ENCODE results near the gene TCP11. TPM values are rescaled to one million over a fixed set of nuclear protein-coding genes. Genes with fewer than 3 reads are reported as not detected.
"Not testable (repeated sequence)": the region's sequence is repeated elsewhere in the genome, so short reads cannot be mapped to it uniquely, and the experiment has no call there.

TCP11 gene
- total and polyA plus RNA-seq, 4 experiments from 2014 or later: not detected

DNA sequence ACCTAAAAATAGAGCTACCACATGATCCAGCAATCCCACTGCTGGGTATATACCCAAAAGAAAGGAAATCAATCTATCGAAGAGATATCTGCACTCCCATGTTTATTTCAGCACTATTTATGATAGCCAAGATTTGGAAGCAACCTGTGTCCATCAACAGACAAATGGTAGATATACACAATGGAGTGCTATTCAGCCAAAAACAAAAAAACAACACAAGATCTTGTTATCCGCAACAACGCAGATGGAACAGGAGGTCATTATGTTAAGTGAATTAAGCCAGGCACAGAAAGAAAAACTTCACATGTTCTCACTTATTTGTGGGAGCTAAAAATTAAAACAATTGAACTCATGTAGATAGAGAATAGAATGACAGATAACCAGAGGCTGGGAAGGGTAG lies 2.9 kb downstream of the TCP11 start:
- peaks cover 15% of the 10 kb centered on the region for H3K4me1 ChIP-seq (ENCODE audit: insufficient read depth, low read length)
- POLR2A ChIA-PET (ENCODE audit: partially characterized antibody): interaction anchor here (0.6 kb wide), 1 partner anchor 30 kb away, joined by 4 read pairs; no protein-coding TSS in a partner anchor
- peaks cover 8 to 14% (median 10%) of the 10 kb centered on the region in 4 donors for H3K4me1 Mint-ChIP-seq
- H3K36me3 ChIP-seq (ENCODE audit: insufficient read depth, low read length); H3K27me3 ChIP-seq (ENCODE audit: insufficient read depth, low read length); H3K9me3 Mint-ChIP-seq; H3K4me3 ChIP-seq (ENCODE audit: low read length in 2 of 2); H3K4me3 Mint-ChIP-seq; H3K27ac Mint-ChIP-seq; intact Hi-C loops (cut with micrococcal nuclease); H3K36me3 Mint-ChIP-seq; H3K27ac ChIP-seq (ENCODE audit: low read depth, low read length); H3K9me3 ChIP-seq (ENCODE audit: control insufficient read depth in 1 of 2, low read length in 2 of 2); DNase-seq: not testable (repeated sequence)
- CTCF ChIA-PET (ENCODE audit: partially characterized antibody): interaction anchor here (2.3 to 2.9 kb wide), 3 partner anchors 10 to 102 kb away, joined by 7 to 26 read pairs (median 17); no protein-coding TSS in a partner anchor
- peaks cover 9 to 14% of the 10 kb centered on the region in 2 donors for H3K27me3 Mint-ChIP-seq

DNA sequence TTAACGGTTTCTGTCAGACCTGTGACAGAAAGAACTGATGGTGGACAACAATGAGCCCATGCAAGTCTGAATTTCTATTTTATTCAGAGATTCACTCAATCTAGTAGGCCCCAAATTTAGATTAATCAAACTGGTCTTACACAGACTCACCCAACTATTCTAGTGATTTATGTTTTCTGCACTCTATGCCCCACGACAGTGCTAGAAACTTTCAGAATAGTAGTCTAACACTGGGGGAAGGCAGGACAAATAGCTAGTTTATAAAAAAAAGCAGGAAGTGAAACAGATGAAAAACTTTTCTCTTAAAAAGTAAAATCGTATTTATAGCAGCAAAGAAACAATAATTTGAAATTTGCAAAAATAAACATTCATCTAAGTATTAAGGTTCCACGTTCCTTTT lies 5.0 kb downstream of the TCP11 start:
- Histone ChIP-seq H3K36me3 (ENCODE audit: insufficient read depth, low read length) (no peaks in the 10 kb centered on the region), H3K27me3 (ENCODE audit: insufficient read depth, low read length) (peaks cover 7% of the 10 kb centered on the region)
- CTCF ChIA-PET (ENCODE audit: partially characterized antibody): no interaction called here

DNA sequence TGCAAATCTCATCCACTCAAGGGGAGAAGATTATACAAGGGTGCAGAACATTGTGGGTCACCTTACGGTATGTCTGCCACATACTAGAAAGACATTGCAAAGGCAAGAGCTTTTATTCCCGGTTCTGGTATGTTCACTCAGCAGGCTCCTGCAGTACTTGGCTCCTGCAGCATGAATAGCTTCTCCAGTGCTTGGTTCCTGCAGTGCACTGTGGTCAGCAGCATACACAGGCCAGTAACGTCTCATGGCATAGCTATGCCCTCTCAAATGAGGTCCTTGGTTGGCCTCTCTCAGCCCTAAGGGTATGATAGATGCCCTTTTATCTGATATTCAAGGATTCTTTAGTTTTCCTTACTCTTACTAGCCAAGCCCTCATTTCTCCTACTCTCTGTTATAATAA lies 12.6 kb downstream of the TCP11 start:
- Histone ChIP-seq H3K4me1 (ENCODE audit: insufficient read depth, low read length) (no peaks in the 10 kb centered on the region), H3K9me3 (ENCODE audit: control insufficient read depth in 1 of 2, low read length in 2 of 2) (no peaks in the 10 kb centered on the region), H3K27me3 (ENCODE audit: insufficient read depth, low read length) (no peaks in the 10 kb centered on the region), H3K4me3 (ENCODE audit: low read length in 2 of 2) (no peak overlapping the region), H3K27ac (ENCODE audit: low read depth, low read length) (no peak overlapping the region), H3K36me3 (ENCODE audit: insufficient read depth, low read length) (no peaks in the 10 kb centered on the region)
- Mint-ChIP-seq H3K4me1 (no peaks in the 10 kb centered on the region), H3K27me3 (peaks cover 5 to 9% of the 10 kb centered on the region in 2 donors), H3K27ac (no peak overlapping the region), H3K36me3 (no peaks in the 10 kb centered on the region), H3K9me3 (peaks cover 0 to 5% (median 0%) of the 10 kb centered on the region in 8 donors), H3K4me3 (no peak overlapping the region)
- no peak for DNase-seq
- ChIA-PET POLR2A (ENCODE audit: partially characterized antibody) (no interaction called here), CTCF (ENCODE audit: partially characterized antibody) (interaction anchor here (2.6 kb wide), 1 partner anchor 11 kb away, joined by 17 read pairs; no protein-coding TSS in a partner anchor)
- intact Hi-C loops (cut with micrococcal nuclease): no loop called here

More for the DNA sequence above, 5.0 kb downstream of the TCP11 start:
- Histone ChIP-seq H3K9me3 (ENCODE audit: control insufficient read depth in 1 of 2, low read length in 2 of 2) (no peaks in the 10 kb centered on the region), H3K4me3 (ENCODE audit: low read length in 2 of 2) (no peak overlapping the region), H3K4me1 (ENCODE audit: insufficient read depth, low read length) (peaks cover 13% of the 10 kb centered on the region), H3K27ac (ENCODE audit: low read depth, low read length) (no peak overlapping the region)
- DNase-seq: no peak
- Mint-ChIP-seq H3K9me3 (peaks cover 0 to 2% (median 0%) of the 10 kb centered on the region in 8 donors), H3K36me3 (no peaks in the 10 kb centered on the region), H3K27me3 (peaks cover 9 to 17% of the 10 kb centered on the region in 2 donors), H3K4me3 (no peak overlapping the region), H3K27ac (no peak overlapping the region), H3K4me1 (peaks cover 7 to 11% (median 9%) of the 10 kb centered on the region in 4 donors)
- intact Hi-C loops (cut with micrococcal nuclease): no loop called here
- POLR2A ChIA-PET (ENCODE audit: partially characterized antibody): no interaction called here

DNA sequence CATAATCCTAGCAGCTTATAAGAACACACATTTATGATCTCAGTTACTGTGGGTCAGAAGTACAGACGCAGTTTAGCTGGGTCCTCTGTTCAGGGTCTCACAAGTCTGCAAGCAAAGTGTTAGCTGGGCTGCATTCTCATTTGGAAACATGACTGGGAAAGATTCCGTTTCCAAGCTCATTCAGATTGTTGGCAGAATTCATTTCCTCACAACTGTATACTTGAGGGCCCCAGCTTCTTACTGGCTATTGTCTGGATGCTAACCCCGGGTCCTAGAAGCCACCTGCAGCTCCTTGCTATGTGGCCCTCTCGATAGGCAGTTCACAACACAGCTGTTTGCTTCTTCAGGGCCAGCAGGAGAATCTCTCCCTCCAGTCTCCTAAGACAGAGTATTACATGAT lies 13.1 kb downstream of the TCP11 start:
- Mint-ChIP-seq H3K27ac (no peak overlapping the region), H3K4me1 (no peaks in the 10 kb centered on the region), H3K4me3 (no peak overlapping the region), H3K9me3 (peaks cover 0 to 5% (median under 1%) of the 10 kb centered on the region in 8 donors), H3K36me3 (no peaks in the 10 kb centered on the region), H3K27me3 (peaks cover 5 to 9% of the 10 kb centered on the region in 2 donors)
- Histone ChIP-seq H3K36me3 (ENCODE audit: insufficient read depth, low read length) (no peaks in the 10 kb centered on the region), H3K4me1 (ENCODE audit: insufficient read depth, low read length) (no peaks in the 10 kb centered on the region), H3K27ac (ENCODE audit: low read depth, low read length) (no peak overlapping the region), H3K9me3 (ENCODE audit: control insufficient read depth in 1 of 2, low read length in 2 of 2) (no peaks in the 10 kb centered on the region), H3K4me3 (ENCODE audit: low read length in 2 of 2) (no peak overlapping the region), H3K27me3 (ENCODE audit: insufficient read depth, low read length) (no peaks in the 10 kb centered on the region)
- POLR2A ChIA-PET (ENCODE audit: partially characterized antibody): interaction anchor here (0.6 kb wide), 1 partner anchor 26 kb away, joined by 3 read pairs; no protein-coding TSS in a partner anchor
- CTCF ChIA-PET (ENCODE audit: partially characterized antibody): interaction anchor here (2.6 kb wide), 1 partner anchor 11 kb away, joined by 17 read pairs; no protein-coding TSS in a partner anchor
- DNase-seq: no peak
- intact Hi-C loops (cut with micrococcal nuclease): no loop called here

DNA sequence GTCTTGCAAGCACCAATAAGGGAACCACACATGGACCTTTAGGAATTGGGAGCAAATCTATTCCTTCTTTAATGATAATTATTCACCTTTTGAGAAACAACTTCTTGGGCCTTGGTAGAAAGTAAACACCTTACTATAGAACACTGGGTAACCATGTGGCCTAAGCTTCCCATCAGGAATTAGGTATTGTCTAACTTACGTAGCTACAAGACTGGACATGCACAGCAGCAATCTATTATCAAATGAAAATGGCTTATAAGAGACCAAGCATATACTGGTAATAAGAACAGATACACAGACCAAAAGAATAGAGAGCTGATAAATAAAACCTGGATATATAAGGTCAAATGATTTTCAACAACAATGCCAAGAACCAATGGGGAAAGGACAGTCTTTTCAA lies 16.8 kb downstream of the TCP11 start:
- intact Hi-C loops (cut with micrococcal nuclease): no loop called here
- no peaks in the 10 kb centered on the region for H3K4me1 Mint-ChIP-seq
- DNase-seq: no peak
- CTCF ChIA-PET (ENCODE audit: partially characterized antibody): no interaction called here
- peaks cover 0 to 15% (median 4%) of the 10 kb centered on the region in 8 donors for H3K9me3 Mint-ChIP-seq
- no peak overlapping the region for H3K4me3 Mint-ChIP-seq
- no peaks in the 10 kb centered on the region for H3K36me3 Mint-ChIP-seq
- no peaks in the 10 kb centered on the region for H3K9me3 ChIP-seq (ENCODE audit: control insufficient read depth in 1 of 2, low read length in 2 of 2)
- no peak overlapping the region for H3K4me3 ChIP-seq (ENCODE audit: low read length in 2 of 2)
- POLR2A ChIA-PET (ENCODE audit: partially characterized antibody): no interaction called here
- no peaks in the 10 kb centered on the region for H3K4me1 ChIP-seq (ENCODE audit: insufficient read depth, low read length)
- no peak overlapping the region for H3K27ac Mint-ChIP-seq
- H3K27me3 ChIP-seq (ENCODE audit: insufficient read depth, low read length): no peaks in the 10 kb centered on the region
- no peak overlapping the region for H3K27ac ChIP-seq (ENCODE audit: low read depth, low read length)
- H3K36me3 ChIP-seq (ENCODE audit: insufficient read depth, low read length): no peaks in the 10 kb centered on the region
- peaks cover 3 to 8% of the 10 kb centered on the region in 2 donors for H3K27me3 Mint-ChIP-seq

DNA sequence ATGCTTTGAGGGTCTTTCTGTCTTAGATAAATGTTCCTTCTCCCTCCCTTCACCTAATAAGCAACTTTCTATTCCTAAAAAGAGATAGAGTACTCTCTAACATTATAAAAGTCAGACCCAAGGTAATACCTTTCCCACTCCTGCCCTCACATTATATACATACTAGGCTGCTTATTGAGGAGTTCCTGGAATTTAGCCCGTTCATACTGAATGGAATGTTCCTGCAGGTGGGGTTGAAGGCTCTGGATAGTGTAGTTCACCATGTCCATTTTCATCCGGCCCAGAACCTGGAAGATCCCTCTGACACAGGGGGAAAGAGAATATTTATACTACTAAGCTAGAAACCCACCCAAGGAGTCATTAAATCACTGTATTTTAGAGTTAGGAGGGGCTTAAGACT lies 20.4 kb downstream of the TCP11 start:
- no peaks in the 10 kb centered on the region for H3K27me3 ChIP-seq (ENCODE audit: insufficient read depth, low read length)
- no peak for DNase-seq
- Mint-ChIP-seq H3K4me1 (no peaks in the 10 kb centered on the region), H3K9me3 (peaks cover 0 to 15% (median 4%) of the 10 kb centered on the region in 8 donors), H3K27me3 (peaks cover 2 to 3% of the 10 kb centered on the region in 2 donors), H3K4me3 (no peak overlapping the region), H3K27ac (no peak overlapping the region), H3K36me3 (no peaks in the 10 kb centered on the region)
- H3K27ac ChIP-seq (ENCODE audit: low read depth, low read length): no peak overlapping the region
- POLR2A ChIA-PET (ENCODE audit: partially characterized antibody): no interaction called here
- H3K36me3 ChIP-seq (ENCODE audit: insufficient read depth, low read length): no peaks in the 10 kb centered on the region
- H3K4me1 ChIP-seq (ENCODE audit: insufficient read depth, low read length): no peaks in the 10 kb centered on the region
- H3K4me3 ChIP-seq (ENCODE audit: low read length in 2 of 2): no peak overlapping the region
- H3K9me3 ChIP-seq (ENCODE audit: control insufficient read depth in 1 of 2, low read length in 2 of 2): no peaks in the 10 kb centered on the region
- CTCF ChIA-PET (ENCODE audit: partially characterized antibody): no interaction called here
- intact Hi-C loops (cut with micrococcal nuclease): no loop called here

DNA sequence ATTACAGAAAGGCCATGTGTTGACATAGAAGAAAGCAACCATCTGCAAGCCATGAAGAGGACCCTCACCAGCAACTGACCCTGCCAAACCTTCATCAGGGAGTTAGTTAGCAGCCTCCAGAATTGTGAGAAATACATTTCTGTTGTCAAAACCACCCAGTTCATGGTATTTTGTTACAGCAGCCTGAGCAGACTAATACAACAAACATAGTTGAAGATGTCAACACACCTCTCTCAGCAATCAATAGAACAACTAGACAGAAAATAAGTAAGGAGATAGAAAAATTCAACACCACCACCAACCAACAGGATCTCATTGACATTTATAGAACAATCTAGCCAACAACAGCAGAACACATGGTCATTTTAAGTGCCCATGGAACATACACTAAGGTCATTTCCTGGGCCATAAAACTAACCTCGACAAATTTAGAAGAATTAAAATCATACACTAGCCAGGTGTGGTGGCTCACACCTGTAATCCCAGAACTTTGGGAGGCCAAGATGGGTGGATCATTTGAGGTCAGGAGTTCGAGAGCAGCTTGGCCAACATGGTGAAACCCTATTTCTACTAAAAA lies 32.7 kb downstream of the TCP11 start:
- POLR2A ChIA-PET (ENCODE audit: partially characterized antibody): no interaction called here
- Histone ChIP-seq H3K27me3 (ENCODE audit: insufficient read depth, low read length) (no peaks in the 10 kb centered on the region), H3K36me3 (ENCODE audit: insufficient read depth, low read length) (no peaks in the 10 kb centered on the region), H3K27ac (ENCODE audit: low read depth, low read length) (no peak overlapping the region), H3K4me3 (ENCODE audit: low read length in 2 of 2) (no peak overlapping the region), H3K4me1 (ENCODE audit: insufficient read depth, low read length) (no peaks in the 10 kb centered on the region), H3K9me3 (ENCODE audit: control insufficient read depth in 1 of 2, low read length in 2 of 2) (no peaks in the 10 kb centered on the region)
- H3K36me3 Mint-ChIP-seq: peaks cover 0 to 5% of the 10 kb centered on the region in 2 donors
- intact Hi-C loops (cut with micrococcal nuclease): no loop called here
- no peak for DNase-seq
- no peak overlapping the region for H3K4me3 Mint-ChIP-seq
- peaks cover 0 to 11% (median 5%) of the 10 kb centered on the region in 8 donors for H3K9me3 Mint-ChIP-seq
- no peak overlapping the region for H3K27ac Mint-ChIP-seq
- peaks cover 0 to 8% of the 10 kb centered on the region in 2 donors for H3K27me3 Mint-ChIP-seq
- CTCF ChIA-PET (ENCODE audit: partially characterized antibody): interaction anchor here (0.7 kb wide), 2 partner anchors 23 to 598 kb away, joined by 3 read pairs; no protein-coding TSS in a partner anchor
- no peaks in the 10 kb centered on the region for H3K4me1 Mint-ChIP-seq
